NCI-H1092 (cell line): Measurements from ENCODE around the gene CACNG6.

ENCODE experiments used
- DNase-seq: peaks from one replicate; lab custom pipeline; 2025; lab: John Stamatoyannopoulos, UW

The CACNG6 gene

DNA sequence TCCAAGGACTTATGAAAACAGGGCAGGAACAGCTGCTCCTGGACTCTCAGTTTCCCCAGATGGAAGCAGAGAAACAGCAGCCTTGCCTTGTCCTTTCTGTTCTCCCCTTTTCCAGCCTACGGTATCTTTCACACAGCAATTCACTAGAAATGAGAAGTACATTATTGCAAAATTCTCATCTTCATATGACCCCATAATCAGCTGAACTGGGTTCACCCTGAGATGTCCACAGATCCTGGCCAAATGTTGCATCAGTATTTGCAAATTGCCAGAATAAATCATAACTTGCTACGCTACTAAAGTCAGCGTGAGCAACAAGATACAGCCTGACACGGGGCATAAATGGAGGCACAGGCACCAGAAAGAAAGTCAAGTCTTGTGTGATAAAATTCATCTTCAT lies 56.2 kb downstream of the CACNG6 start:
- DNase-seq = no peak
